ENCODE data around the gene ZNF497. TPM values are rescaled to one million over a fixed set of nuclear protein-coding genes. Genes with fewer than 3 reads are reported as not detected.

The ZNF497 gene
- total and polyA plus RNA-seq, 2 of the 13 experiments (the other 11 are each of a cell fraction or from before 2014, with no cell fraction given) = 1.5 to 1.9 TPM

GRCh38 chr19:58362272-58362994 lies at the start of gene ZNF497 (continued):
- TF ChIP-seq RARG (CRISPR knock-in tag; IDR thresholded peaks at IDR 0.05; ENCODE audit: low read depth) (no peak), SKI (IDR thresholded peaks at IDR 0.05; ENCODE audit: partially characterized antibody) (peak; percentile 92), ZNF639 (CRISPR knock-in tag; conservative IDR thresholded peaks at IDR 0.05) (peak; percentile 63; the same call in 1 of the 2 replicates), MXI1 (IDR thresholded peaks at IDR 0.05; ENCODE audit: borderline replicate concordance, low read depth, low read length) (peak; percentile 100), TAF15 (IDR thresholded peaks at IDR 0.05; ENCODE audit: low read depth, low read length, poor library complexity, severe bottlenecking) (no peak), ZNF317 (CRISPR knock-in tag; IDR thresholded peaks at IDR 0.05) (no peak; the same call in 1 of the 2 replicates), SRSF4 (IDR thresholded peaks at IDR 0.05; ENCODE audit: low read depth, low read length, poor library complexity, severe bottlenecking) (no peak), ZNF574 (CRISPR knock-in tag; IDR thresholded peaks at IDR 0.05) (peak; percentile 100), ZBTB39 (CRISPR knock-in tag; IDR thresholded peaks at IDR 0.05) (no peak), ZNF225 (CRISPR knock-in tag; IDR thresholded peaks at IDR 0.05) (no peak), NCOR1 (IDR thresholded peaks at IDR 0.05; ENCODE audit: borderline replicate concordance, low read length) (no peak), NFYB (CRISPR knock-in tag; IDR thresholded peaks at IDR 0.05) (peak; percentile 22; the same call in 1 of the 2 replicates), SPEN (CRISPR knock-in tag; IDR thresholded peaks at IDR 0.05; ENCODE audit: low read depth) (peak; percentile 93), ZNF878 (CRISPR knock-in tag; IDR thresholded peaks at IDR 0.05) (peak; percentile 87), EHMT2 (IDR thresholded peaks at IDR 0.05; ENCODE audit: borderline replicate concordance, low read depth, low read length) (no peak), BHLHE40 (IDR thresholded peaks at IDR 0.05; ENCODE audit: low read length) (peak; percentile 57), ZZZ3 (CRISPR knock-in tag; IDR thresholded peaks at IDR 0.05; ENCODE audit: borderline replicate concordance) (peak; percentile 30; the same call in 1 of the 2 replicates), ZSCAN9 (CRISPR knock-in tag; IDR thresholded peaks at IDR 0.05; ENCODE audit: borderline replicate concordance) (0 out of 2 replicates have a peak, but pooled peaks have one; percentile 53)
- TF ChIP-seq, protein P1, sequence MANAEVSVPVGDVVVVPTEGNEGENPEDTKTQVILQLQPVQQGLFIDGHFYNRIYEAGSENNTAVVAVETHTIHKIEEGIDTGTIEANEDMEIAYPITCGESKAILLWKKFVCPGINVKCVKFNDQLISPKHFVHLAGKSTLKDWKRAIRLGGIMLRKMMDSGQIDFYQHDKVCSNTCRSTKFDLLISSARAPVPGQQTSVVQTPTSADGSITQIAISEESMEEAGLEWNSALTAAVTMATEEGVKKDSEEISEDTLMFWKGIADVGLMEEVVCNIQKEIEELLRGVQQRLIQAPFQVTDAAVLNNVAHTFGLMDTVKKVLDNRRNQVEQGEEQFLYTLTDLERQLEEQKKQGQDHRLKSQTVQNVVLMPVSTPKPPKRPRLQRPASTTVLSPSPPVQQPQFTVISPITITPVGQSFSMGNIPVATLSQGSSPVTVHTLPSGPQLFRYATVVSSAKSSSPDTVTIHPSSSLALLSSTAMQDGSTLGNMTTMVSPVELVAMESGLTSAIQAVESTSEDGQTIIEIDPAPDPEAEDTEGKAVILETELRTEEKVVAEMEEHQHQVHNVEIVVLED (CRISPR knock-in tag; IDR thresholded peaks at IDR 0.05; ENCODE audit: borderline replicate concordance) = peak; percentile 84
